Aorta (tissue), 4 donors: ENCODE measurements around the gene CYP4F8. TPM values are rescaled to one million over a fixed set of nuclear protein-coding genes. Genes with fewer than 3 reads are reported as not detected.

Source experiments
- polyA plus RNA-seq, 2 donors: library from polyadenylated mRNA; stranded (reverse); fragments of 200-250 nt; gene quantifications; one replicate each; pipeline ENCODE4 v1.2.3, GENCODE V29; 2013
- total RNA-seq, 2 donors: library from RNA; stranded (reverse); fragmentation: NEBNext Ultra II Directional; extraction: Animal tissue kit (Norgen Biotek cat#: 25700); gene quantifications; one replicate each; pipeline ENCODE4 v1.2.1, GENCODE V29; 2021
- donor health status: healthy with polysubstance abuse.
- donor health status: Bipolar disorder and iron deficiency.
- donor health status: DM: no; HTN: no; CAD: no.
- donor health status: DM: yes; HTN: yes; CAD: no.

Gene CYP4F8
- total and polyA plus RNA-seq, 4 donors, result not detected

Other genes with a start within 250 kb of the CYP4F8 start
- 10 to 100 TPM; 35.3 to 48.1 TPM for gene AKAP8, start 235.4 kb upstream of the CYP4F8 start, total RNA-seq
- gene AKAP8, start 235.4 kb upstream of the CYP4F8 start, polyA plus RNA-seq, result 10 to 100 TPM in 1 of 2 donors, 1 to 10 TPM in 1; 7.5 to 22.2 TPM
- 100 to 1,000 TPM in 1 of 2 donors, 10 to 100 TPM in 1; 70.8 to 106 TPM for gene AKAP8L, start 196.2 kb upstream of the CYP4F8 start, total RNA-seq
- gene AKAP8L, start 196.2 kb upstream of the CYP4F8 start, polyA plus RNA-seq, result 100 to 1,000 TPM in 1 of 2 donors, 10 to 100 TPM in 1; 34.7 to 243 TPM
- gene WIZ, start 165.3 kb upstream of the CYP4F8 start, total RNA-seq, result 10 to 100 TPM; 38.0 to 41.4 TPM
- 10 to 100 TPM in 1 of 2 donors, 1 to 10 TPM in 1; 8.0 to 23.3 TPM for gene WIZ, start 165.3 kb upstream of the CYP4F8 start, polyA plus RNA-seq
- 10 to 100 TPM in 1 of 2 donors, 1 to 10 TPM in 1; 6.3 to 10.9 TPM for gene RASAL3, start 150.7 kb upstream of the CYP4F8 start, total RNA-seq
- gene RASAL3, start 150.7 kb upstream of the CYP4F8 start, polyA plus RNA-seq, result 1 to 10 TPM in 1 of 2 donors, under 1 TPM in 1; 0.90 to 3.3 TPM
- not detected for gene PGLYRP2, start 135.7 kb upstream of the CYP4F8 start, total RNA-seq
- gene PGLYRP2, start 135.7 kb upstream of the CYP4F8 start, polyA plus RNA-seq, result not detected
- not detected for gene CYP4F22, start 106.7 kb upstream of the CYP4F8 start, total RNA-seq
- not detected for gene CYP4F22, start 106.7 kb upstream of the CYP4F8 start, polyA plus RNA-seq
- gene CYP4F3, start 25.7 kb downstream of the CYP4F8 start, total RNA-seq, result under 1 TPM; 0.71 to 0.90 TPM
- not detected for gene CYP4F3, start 25.7 kb downstream of the CYP4F8 start, polyA plus RNA-seq
- 10 to 100 TPM in 1 of 2 donors, 1 to 10 TPM in 1; 3.1 to 14.1 TPM for gene CYP4F12, start 57.9 kb downstream of the CYP4F8 start, total RNA-seq
- gene CYP4F12, start 57.9 kb downstream of the CYP4F8 start, polyA plus RNA-seq, result 1 to 10 TPM in 1 of 2 donors, under 1 TPM in 1; 0.43 to 7.0 TPM
- gene OR10H2, start 112.8 kb downstream of the CYP4F8 start, total RNA-seq, result not detected
- gene OR10H2, start 112.8 kb downstream of the CYP4F8 start, polyA plus RNA-seq, result not detected
- gene OR10H3, start 122.8 kb downstream of the CYP4F8 start, total RNA-seq, result not detected
- not detected for gene OR10H3, start 122.8 kb downstream of the CYP4F8 start, polyA plus RNA-seq
- not detected for gene OR10H5, start 172.4 kb downstream of the CYP4F8 start, total RNA-seq
- not detected for gene OR10H5, start 172.4 kb downstream of the CYP4F8 start, polyA plus RNA-seq
- gene OR10H1, start 200.4 kb downstream of the CYP4F8 start, total RNA-seq, result under 1 TPM in 1 of 2 donors, not detected in 1; 0.10 TPM
- gene OR10H1, start 200.4 kb downstream of the CYP4F8 start, polyA plus RNA-seq, result not detected